Hypothalamus (tissue), 51 donors: ENCODE data around the gene PRSS21.

Experiments used
- DNase-seq, 51 donors: peaks; one replicate each; lab custom pipeline; 2025; lab: John Stamatoyannopoulos, UW

Gene PRSS21

DNA sequence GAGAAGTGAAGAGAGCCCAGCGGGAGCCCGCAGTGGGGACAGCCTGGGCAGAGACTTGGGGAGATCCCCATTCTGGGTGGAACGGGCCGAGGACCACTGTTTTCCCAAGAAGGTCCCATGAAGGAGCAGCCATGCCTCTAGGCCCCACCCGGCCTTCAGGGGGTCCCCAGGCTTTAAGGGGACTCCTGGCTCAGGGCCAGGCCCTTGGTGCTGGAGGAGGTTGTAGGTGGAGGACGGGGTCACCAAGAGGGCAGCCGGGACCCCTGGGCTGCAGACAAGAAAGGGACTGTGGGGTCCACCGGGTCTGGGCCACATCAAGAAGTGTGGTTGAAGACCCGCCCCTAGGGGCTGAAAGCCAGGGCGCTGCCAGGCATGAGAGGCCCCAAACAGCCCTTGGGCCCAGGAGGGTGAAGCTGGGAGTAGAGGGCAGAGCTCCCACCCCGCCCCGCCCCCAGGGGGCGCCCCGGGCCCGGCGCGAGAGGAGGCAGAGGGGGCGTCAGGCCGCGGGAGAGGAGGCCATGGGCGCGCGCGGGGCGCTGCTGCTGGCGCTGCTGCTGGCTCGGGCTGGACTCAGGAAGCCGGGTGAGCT, at the start of gene PRSS21:
Gene PRSS21, plus strand, starts transcription at position 487 of the 589 bp plus-strand sequence. Its CDS starts 32 bp downstream, at position 519.
- no peak for DNase-seq

DNA sequence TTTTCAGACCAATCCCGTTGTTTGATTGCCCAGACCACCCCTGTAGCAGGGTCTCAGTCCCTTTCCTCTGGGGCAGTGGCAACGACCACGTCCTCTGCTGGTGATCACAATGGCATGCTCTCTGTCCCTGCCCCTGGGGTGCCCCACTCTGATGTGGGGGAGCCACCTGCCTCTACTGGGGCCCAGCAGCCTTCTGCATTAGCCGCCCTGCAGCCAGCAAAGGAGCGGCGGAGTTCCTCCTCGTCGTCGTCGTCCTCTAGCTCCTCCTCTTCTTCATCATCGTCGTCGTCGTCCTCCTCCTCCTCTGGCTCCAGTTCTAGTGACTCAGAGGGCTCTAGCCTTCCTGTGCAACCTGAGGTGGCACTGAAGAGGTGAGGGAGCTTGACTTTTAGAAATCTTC, 49.1 kb upstream of the PRSS21 start:
- no peak for DNase-seq

DNA sequence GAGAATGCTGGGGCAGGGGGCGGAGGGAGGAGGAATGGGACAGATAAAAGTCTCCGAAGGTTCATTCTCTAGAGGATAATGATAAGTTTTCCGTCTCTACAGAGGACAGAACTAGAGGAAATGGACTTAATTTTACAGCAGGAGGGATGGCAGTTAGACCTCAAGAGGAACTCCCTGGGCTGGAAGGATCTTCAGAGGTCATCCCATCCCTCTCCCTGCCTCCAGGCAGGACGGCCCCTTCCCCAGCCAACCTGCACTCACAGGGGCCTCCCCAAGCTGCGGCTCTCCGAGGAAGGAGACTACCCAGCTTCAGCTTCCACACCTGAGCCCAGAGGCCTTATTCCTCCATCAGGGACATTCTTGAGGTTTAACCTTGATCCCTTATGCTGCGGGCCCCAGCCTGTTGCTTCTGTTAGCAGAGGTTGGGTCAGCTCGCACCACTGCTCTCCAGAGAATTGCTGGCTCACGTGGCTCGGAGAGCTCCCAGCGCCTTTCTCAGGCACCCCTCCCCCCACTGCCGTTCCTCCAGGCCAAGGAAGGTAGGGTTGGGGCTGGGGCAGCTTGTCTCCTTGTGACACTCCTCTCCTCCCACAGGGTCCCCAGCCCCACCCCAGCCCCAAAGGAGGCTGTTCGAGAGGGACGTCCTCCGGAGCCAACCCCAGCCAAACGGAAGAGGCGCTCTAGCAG, 48.5 kb upstream of the PRSS21 start:
- DNase-seq: no peak

GRCh38 chr16:2769100-2769529, 47.9 kb upstream of the PRSS21 start:
- DNase-seq: no peak

- no peak for DNase-seq
Measured at GRCh38 chr16:2769675-2770056, 47.4 kb upstream of the PRSS21 start.

GRCh38 chr16:2770057-2770951, 46.7 kb upstream of the PRSS21 start:
- no peak for DNase-seq

GRCh38 chr16:2771496-2772402, 45.3 kb upstream of the PRSS21 start:
- DNase-seq: no peak

- DNase-seq: no peak
Measured at GRCh38 chr16:2773188-2773968, 43.7 kb upstream of the PRSS21 start.

GRCh38 chr16:2774161-2774891, 42.7 kb upstream of the PRSS21 start:
- DNase-seq: no peak

DNA sequence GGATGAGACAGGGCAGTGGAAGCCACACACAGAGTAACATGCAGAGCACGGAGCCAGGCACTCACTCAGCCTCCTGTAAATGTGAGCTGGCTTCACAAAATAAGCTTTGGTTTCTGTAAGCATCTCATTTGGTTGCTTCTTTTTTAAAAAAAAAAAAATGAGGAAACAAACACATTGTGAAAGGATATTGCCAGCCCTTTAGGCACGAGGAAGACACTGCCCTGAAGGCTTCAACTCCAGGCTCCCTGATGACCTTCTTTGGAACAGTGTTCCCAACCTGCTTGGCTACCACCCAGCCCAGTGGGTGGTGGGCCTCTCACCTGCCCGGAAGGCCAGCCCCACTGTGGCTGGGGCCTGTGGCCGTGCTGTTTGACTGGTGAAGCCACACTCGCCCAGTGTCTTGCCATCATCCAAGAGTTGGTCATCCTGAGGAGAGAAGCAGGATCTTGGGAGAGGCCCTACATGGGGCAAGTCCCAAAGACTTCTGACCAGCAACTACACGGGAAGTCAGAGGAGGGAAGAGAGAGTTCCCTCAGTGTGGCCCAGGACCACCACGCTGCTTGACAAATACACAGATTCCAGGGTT, 41.8 kb upstream of the PRSS21 start:
- no peak for DNase-seq

DNA sequence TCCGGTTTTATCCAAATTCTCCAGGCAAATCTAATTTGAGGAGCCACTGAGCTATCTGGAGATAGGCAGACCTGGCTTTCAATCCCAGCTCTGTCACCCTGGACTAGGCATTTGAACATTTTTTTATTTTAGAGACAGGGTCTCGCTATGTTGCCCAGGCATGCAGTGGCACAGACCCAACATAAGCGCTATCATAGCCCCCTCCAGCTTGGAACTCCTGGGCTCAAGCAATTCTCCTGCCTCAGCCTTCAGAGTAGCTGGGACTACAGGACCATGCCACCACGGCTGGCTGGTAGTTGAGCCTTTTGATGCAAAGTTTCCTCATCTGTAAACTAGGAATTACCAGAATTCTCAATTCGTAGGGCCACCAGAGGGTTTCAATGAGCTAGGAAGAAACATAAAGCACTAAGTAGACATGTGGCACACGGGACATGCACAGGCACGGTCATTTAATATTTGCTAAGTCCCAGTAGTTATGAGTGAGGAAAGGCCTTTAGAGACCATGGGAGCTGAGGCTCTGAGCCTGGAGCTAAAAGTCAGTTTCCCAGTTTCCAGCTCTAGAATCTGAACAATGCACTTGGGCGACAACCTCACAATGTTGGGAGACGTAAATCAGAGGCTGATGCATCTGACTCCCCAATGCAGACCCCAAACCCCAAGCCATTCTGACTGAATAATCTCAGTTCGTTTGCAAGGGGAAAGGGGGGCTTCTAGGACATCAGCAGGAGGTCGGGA, 41.1 kb upstream of the PRSS21 start:
- DNase-seq: no peak

DNA sequence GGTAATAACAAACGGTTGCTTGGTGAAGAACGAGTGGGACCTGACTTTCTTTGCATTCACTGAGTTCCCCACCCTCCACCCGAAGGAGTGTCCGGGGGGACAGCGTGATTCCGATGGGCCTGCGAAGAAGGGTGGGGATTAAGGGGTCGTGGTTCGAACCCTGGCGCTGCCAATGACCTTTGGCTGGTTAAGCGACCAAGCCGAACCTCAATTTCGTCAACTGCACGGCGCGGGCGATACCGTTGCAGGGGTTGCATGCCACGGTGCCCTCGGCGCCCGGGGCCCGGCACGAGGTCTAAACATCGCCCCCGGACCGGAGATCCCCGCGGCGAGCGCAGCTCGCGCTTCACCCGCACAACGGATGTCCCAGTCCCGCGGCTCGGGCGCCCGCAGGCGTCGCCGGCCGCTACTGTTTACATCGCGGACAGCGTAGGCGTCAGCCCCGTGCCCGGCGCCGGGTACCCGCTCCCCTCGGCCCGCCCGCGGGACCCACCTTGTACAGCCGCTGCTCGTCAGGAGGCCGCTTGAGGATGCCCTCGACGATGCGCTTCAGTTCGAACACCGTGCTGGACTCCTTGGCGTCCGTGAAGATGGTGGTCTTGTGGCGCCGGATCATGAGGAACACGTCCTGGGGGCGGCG, 40.4 kb upstream of the PRSS21 start:
- peak in 12 of 51 donors; percentile 32 to 74 (median 60) for DNase-seq

- DNase-seq: peak; percentile 29 to 97 (median 79)
Measured at GRCh38 chr16:2777231-2777902, 39.7 kb upstream of the PRSS21 start, which contains the start of gene ELOB. TSS of gene ELOB (minus strand) at chr16:2777280. CDS start at chr16:2777239, 41 bp downstream.

DNA sequence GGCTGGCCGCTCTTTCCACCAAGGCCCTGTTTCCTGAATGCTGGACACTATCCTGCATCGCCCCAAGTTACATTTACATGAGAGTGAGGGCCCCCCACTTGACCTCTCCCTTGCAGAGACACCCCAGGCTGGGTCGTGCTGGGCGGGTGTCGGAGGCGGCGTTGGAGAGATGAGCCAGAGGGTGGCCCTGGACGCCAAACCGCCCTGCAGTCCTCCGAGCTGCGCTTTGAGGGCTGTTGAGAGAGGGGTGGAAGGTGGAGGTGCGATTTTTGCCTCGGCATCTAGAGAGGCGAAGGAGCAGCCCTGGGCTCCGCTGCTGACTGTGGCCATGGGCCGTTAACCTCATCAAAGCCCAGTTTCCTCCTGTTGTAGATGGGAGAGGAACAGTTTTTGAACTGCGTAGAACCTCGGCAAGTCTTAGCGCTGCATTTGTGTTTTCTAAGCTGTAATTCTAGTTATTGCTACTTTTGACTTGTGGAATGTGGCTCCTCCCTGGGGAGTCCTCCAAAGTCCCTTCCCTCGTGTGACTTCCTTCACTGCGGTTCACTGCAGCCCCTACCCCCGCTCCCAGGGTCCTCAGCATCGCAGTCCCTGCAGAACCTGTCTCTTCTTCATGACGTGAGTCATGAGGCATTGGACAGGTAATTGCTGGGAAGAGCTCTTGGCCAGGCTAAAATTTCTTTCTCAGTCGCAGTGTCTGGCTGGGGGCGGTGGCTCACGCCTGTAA, 39.0 kb upstream of the PRSS21 start:
- peak in 21 of 51 donors; percentile 4 to 78 (median 52) for DNase-seq

- DNase-seq: no peak
Measured at GRCh38 chr16:2778630-2778958, 38.4 kb upstream of the PRSS21 start.
